GM10266 (cell line): ENCODE measurements around the gene MAD1L1.

Experiments
- DNase-seq: peaks from one replicate; pipeline ENCODE4 v3.0.0; 2012; ENCODE audit errors: extremely low spot score
- CTCF ChIP-seq: IDR thresholded peaks from 2 replicates; pipeline ENCODE4 v1.5.1; 2012; ENCODE audit warnings: mild to moderate bottlenecking, low read depth; ENCODE audit not compliant: control insufficient read depth, insufficient read depth; ENCODE audit errors: missing control alignments

MAD1L1 gene

GRCh38 chr7:2010101-2010500 is 222.6 kb downstream of the MAD1L1 start:
- no peak for TF ChIP-seq CTCF
- DNase-seq = no peak

GRCh38 chr7:2009541-2010001 is 223.2 kb downstream of the MAD1L1 start:
- no peak for TF ChIP-seq CTCF
- no peak for DNase-seq

GRCh38 chr7:2008936-2009540 is 223.7 kb downstream of the MAD1L1 start:
- no peak for DNase-seq
- TF ChIP-seq CTCF = no peak

- TF ChIP-seq CTCF = no peak
- DNase-seq = no peak
Observed at GRCh38 chr7:2008101-2008935, 224.4 kb downstream of the MAD1L1 start.

- DNase-seq = no peak
- TF ChIP-seq CTCF = no peak
Observed at GRCh38 chr7:2007551-2007950, 225.2 kb downstream of the MAD1L1 start.

- TF ChIP-seq CTCF = no peak
- DNase-seq = no peak
Observed at GRCh38 chr7:2006921-2007381, 225.8 kb downstream of the MAD1L1 start.
